Endothelial cell of umbilical vein (primary cell): ENCODE data around the gene PLB1. TPM values are rescaled to one million over a fixed set of nuclear protein-coding genes. Genes with fewer than 3 reads are reported as not detected.

ENCODE experiments used
- BruUV-seq: library from RNA; stranded (reverse); fragments of 400-500 nt; replicated peaks from 2 replicates; lab custom pipeline; 2021; lab: Mats Ljungman, UMichigan
- CTCF ChIA-PET: fragments of 300-600, 350-600 bp; sonication (Branson Sonifier 250); formaldehyde crosslinking; loops from one replicate; lab custom pipeline; 2021; ENCODE audit warnings: antibody characterized with exemption, inconsistent platforms; lab: Charles Lee
- POLR2A ChIA-PET: fragments of 300-600, 350-600 bp; sonication (Branson Sonifier 250); formaldehyde crosslinking; loops from one replicate; lab custom pipeline; 2021; ENCODE audit warnings: antibody characterized with exemption, inconsistent platforms; lab: Charles Lee
- DNase-seq: peaks from one replicate; pipeline ENCODE4 v3.0.0-alpha.2; 2011; ENCODE audit warnings: low read depth, low spot score
- FAIRE-seq: peaks from 2 replicates; lab custom pipeline; 2011; peaks lifted over from hg19 to GRCh38; lab: Jason Lieb, UNC
- H2AFZ ChIP-seq: 2 replicates; pipeline ENCODE4 v1.6.0; 2012; ENCODE audit warnings: low read depth, low read length, control low read depth, inconsistent platforms
- H3K27ac ChIP-seq: 2 replicates; pipeline ENCODE4 v1.5.1; 2011; ENCODE audit warnings: low read depth, mild to moderate bottlenecking, control low read depth, low read length, moderate library complexity; ENCODE audit not compliant: insufficient read depth
- H3K27me3 ChIP-seq, 2 experiments: 2 replicates each; pipeline versions ENCODE4 v1.6.0 to v1.6.1; 2011; ENCODE audit warnings: low read length in 2 of 2, mixed read lengths in 1 of 2; ENCODE audit not compliant: control insufficient read depth in 2 of 2, insufficient read depth in 2 of 2
- H3K36me3 ChIP-seq, 2 experiments: 2 replicates in 1 of 2; 3 replicates in 1 of 2; pipeline ENCODE4 v1.5.1; 2011; ENCODE audit warnings: low read length in 2 of 2, mild to moderate bottlenecking in 1 of 2, moderate library complexity in 1 of 2; ENCODE audit not compliant: control insufficient read depth in 2 of 2, insufficient read depth in 2 of 2; ENCODE audit errors: extremely low read depth in 1 of 2
- H3K4me1 ChIP-seq: 3 replicates; pipeline ENCODE4 v1.5.1; 2011; ENCODE audit warnings: mild to moderate bottlenecking, low read length; ENCODE audit not compliant: control insufficient read depth, insufficient read depth; ENCODE audit errors: extremely low read depth
- H3K4me2 ChIP-seq: 2 replicates; pipeline ENCODE4 v1.6.1; 2011; ENCODE audit warnings: low read length, control low read depth, mixed read lengths; ENCODE audit not compliant: insufficient read depth
- H3K4me3 ChIP-seq, 3 experiments: fragments of 200-600 bp in 1 of 3; sonication (generic), shearing (Covaris generic) in 1 of 3; replicated peaks in 1 of 3; 2 replicates each; pipeline ENCODE4 v1.5.1; 2011 to 2016; ENCODE audit warnings: control low read depth in 3 of 3, low read length in 3 of 3, mild to moderate bottlenecking in 2 of 3, inconsistent platforms in 1 of 3, low read depth in 1 of 3, moderate library complexity in 1 of 3; ENCODE audit not compliant: insufficient read depth in 1 of 3
- H3K79me2 ChIP-seq: 2 replicates; pipeline ENCODE4 v1.6.0; 2012; ENCODE audit warnings: low read length, inconsistent platforms; ENCODE audit not compliant: control insufficient read depth, insufficient read depth
- H3K9ac ChIP-seq: replicated peaks from 2 replicates; pipeline ENCODE3; 2011; ENCODE audit warnings: low read length, control low read depth; ENCODE audit not compliant: insufficient read depth; ENCODE audit errors: extremely low read depth
- H3K9me1 ChIP-seq: replicated peaks from 3 replicates; pipeline ENCODE4 v1.6.0; 2011; ENCODE audit warnings: mild to moderate bottlenecking, low read length; ENCODE audit not compliant: control insufficient read depth, insufficient read depth; ENCODE audit errors: extremely low read depth
- H3K9me3 ChIP-seq: replicated peaks from 2 replicates; pipeline ENCODE4 v1.5.1; 2012; ENCODE audit warnings: low read length, inconsistent platforms; ENCODE audit not compliant: control insufficient read depth, insufficient read depth
- H4K20me1 ChIP-seq: replicated peaks from 2 replicates; pipeline ENCODE3; 2011; ENCODE audit warnings: mild to moderate bottlenecking, low read length; ENCODE audit not compliant: control insufficient read depth, insufficient read depth; ENCODE audit errors: extremely low read depth
- EZH2 ChIP-seq: IDR thresholded peaks from 2 replicates; pipeline ENCODE4 v1.6.1; 2012; ENCODE audit warnings: borderline replicate concordance, low read depth, mild to moderate bottlenecking, moderate library complexity, low read length, inconsistent platforms; ENCODE audit not compliant: severe bottlenecking
- FOS ChIP-seq: IDR thresholded peaks from 2 replicates; pipeline ENCODE4 v1.6.1; 2011; ENCODE audit warnings: mild to moderate bottlenecking, low read length, moderate library complexity, borderline replicate concordance; ENCODE audit not compliant: insufficient read depth
- GATA2 ChIP-seq: IDR thresholded peaks from 2 replicates; pipeline ENCODE4 v1.7.0; 2011; ENCODE audit warnings: low read depth, mild to moderate bottlenecking, moderate library complexity, mixed read lengths, low read length; ENCODE audit not compliant: insufficient read length, insufficient read depth
- MYC ChIP-seq: IDR thresholded peaks from one replicate; pipeline ENCODE4 v1.6.1; 2011; ENCODE audit warnings: mild to moderate bottlenecking, low read depth, low read length
- POLR2A ChIP-seq: IDR thresholded peaks from 2 replicates; pipeline ENCODE4 v1.6.1; 2012; ENCODE audit warnings: low read depth, mild to moderate bottlenecking, control low read depth, low read length
- POLR2AphosphoS5 ChIP-seq: IDR thresholded peaks from 2 replicates; pipeline ENCODE4 v1.6.1; 2012; ENCODE audit warnings: low read depth, mild to moderate bottlenecking, control low read depth, low read length, moderate library complexity; ENCODE audit not compliant: insufficient read depth
- dilution Hi-C: fragments of 300-500 bp; cut with MboI; formaldehyde crosslinking; loops from one replicate; pipeline ENCODE4 v1.15.0; 2019; ENCODE audit warnings: low sequenced_read_pairs; ENCODE audit not compliant: extremely low pct_ligation_motif_present
- intact Hi-C: fragments of 100-400 bp; cut with micrococcal nuclease; formaldehyde crosslinking; loops from one replicate; pipeline ENCODE4 v1.10.0; 2022
- polyA plus RNA-seq, 4 experiments: library from polyadenylated mRNA; depleted of rRNA in 3 of 4; stranded (reverse) in 3 of 4; unstranded in 1 of 4; fragments of >200 nt; gene quantifications; 2 replicates each; pipeline versions ENCODE4 v1.2.1 to v1.2.3, GENCODE V29; 2011 to 2012; ENCODE audit warnings: missing spikeins in 1 of 4
- total RNA-seq: library from RNA; stranded (reverse); gene quantifications from 2 replicates; pipeline ENCODE4 v1.2.3, GENCODE V29; 2021
- TF ChIP-seq, protein P1 (sequence below), 2 donors: IDR thresholded peaks; 1 replicate in 1 of 2; 2 replicates in 1 of 2; pipeline ENCODE4 v1.5.1; 2011; ENCODE audit warnings: low read length in 2 of 2, mild to moderate bottlenecking in 2 of 2, moderate library complexity in 2 of 2, control low read depth in 1 of 2, inconsistent platforms in 1 of 2, low read depth in 1 of 2; ENCODE audit not compliant: insufficient read depth in 1 of 2; ENCODE audit errors: extremely low read depth in 1 of 2

Gene PLB1
- total and polyA plus RNA-seq, 2 donors (not counting 3 experiments of a cell fraction or from before 2014, with no cell fraction given) = 0.75 to 0.80 TPM

GRCh38 chr2:28534817-28535216 lies 39.0 kb downstream of the PLB1 start:
- Histone ChIP-seq H3K79me2 (no peaks in the 10 kb centered on the region), H3K9me1 (no peaks in the 10 kb centered on the region), H4K20me1 (no peaks in the 10 kb centered on the region), H3K27ac (no peak overlapping the region), H3K36me3 (no peaks in the 10 kb centered on the region), H2AFZ (no peak overlapping the region), H3K9ac (no peak overlapping the region), H3K4me3 (no peak overlapping the region), H3K27me3 (peaks cover 4 to 10% of the 10 kb centered on the region in 2 experiments), H3K9me3 (no peaks in the 10 kb centered on the region), H3K4me2 (no peak overlapping the region), H3K4me1 (no peaks in the 10 kb centered on the region)
- intact Hi-C loops = no loop called here
- BruUV-seq = no TSS peak
- TF ChIP-seq GATA2 (no peak), MYC (no peak), POLR2A (no peak), EZH2 (no peak), FOS (no peak), POLR2AphosphoS5 (no peak)
- TF ChIP-seq, protein P1, sequence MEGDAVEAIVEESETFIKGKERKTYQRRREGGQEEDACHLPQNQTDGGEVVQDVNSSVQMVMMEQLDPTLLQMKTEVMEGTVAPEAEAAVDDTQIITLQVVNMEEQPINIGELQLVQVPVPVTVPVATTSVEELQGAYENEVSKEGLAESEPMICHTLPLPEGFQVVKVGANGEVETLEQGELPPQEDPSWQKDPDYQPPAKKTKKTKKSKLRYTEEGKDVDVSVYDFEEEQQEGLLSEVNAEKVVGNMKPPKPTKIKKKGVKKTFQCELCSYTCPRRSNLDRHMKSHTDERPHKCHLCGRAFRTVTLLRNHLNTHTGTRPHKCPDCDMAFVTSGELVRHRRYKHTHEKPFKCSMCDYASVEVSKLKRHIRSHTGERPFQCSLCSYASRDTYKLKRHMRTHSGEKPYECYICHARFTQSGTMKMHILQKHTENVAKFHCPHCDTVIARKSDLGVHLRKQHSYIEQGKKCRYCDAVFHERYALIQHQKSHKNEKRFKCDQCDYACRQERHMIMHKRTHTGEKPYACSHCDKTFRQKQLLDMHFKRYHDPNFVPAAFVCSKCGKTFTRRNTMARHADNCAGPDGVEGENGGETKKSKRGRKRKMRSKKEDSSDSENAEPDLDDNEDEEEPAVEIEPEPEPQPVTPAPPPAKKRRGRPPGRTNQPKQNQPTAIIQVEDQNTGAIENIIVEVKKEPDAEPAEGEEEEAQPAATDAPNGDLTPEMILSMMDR (IDR thresholded peaks at IDR 0.05; ENCODE audit: extremely low read depth in 1 of 2, insufficient read depth in 1 of 2, low read depth in 1 of 2, low read length in 2 of 2) = no peak
- ChIA-PET POLR2A (interaction anchor here (0.6 kb wide), 1 partner anchor 676 kb away, joined by 3 read pairs; no protein-coding TSS in a partner anchor), CTCF (no interaction called here)
- dilution Hi-C loops = no loop called here
- FAIRE-seq (no peak), DNase-seq (no peak)
